D721Med (cell line): Measurements from ENCODE around the gene PEX19.

Experiments
- DNase-seq: peaks from one replicate; pipeline ENCODE4 v3.0.0; 2011; ENCODE audit warnings: low spot score; ENCODE audit not compliant: insufficient read length
- FAIRE-seq: peaks from 2 replicates; lab custom pipeline; 2011; peaks lifted over from hg19 to GRCh38; lab: Jason Lieb, UNC
- TF ChIP-seq, protein P1 (sequence below): IDR thresholded peaks from 2 replicates; pipeline ENCODE4 v1.5.1; 2012; ENCODE audit warnings: mild to moderate bottlenecking, control low read depth; ENCODE audit not compliant: insufficient read depth; ENCODE audit errors: missing control alignments

Gene PEX19, protein sequence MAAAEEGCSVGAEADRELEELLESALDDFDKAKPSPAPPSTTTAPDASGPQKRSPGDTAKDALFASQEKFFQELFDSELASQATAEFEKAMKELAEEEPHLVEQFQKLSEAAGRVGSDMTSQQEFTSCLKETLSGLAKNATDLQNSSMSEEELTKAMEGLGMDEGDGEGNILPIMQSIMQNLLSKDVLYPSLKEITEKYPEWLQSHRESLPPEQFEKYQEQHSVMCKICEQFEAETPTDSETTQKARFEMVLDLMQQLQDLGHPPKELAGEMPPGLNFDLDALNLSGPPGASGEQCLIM

DNA sequence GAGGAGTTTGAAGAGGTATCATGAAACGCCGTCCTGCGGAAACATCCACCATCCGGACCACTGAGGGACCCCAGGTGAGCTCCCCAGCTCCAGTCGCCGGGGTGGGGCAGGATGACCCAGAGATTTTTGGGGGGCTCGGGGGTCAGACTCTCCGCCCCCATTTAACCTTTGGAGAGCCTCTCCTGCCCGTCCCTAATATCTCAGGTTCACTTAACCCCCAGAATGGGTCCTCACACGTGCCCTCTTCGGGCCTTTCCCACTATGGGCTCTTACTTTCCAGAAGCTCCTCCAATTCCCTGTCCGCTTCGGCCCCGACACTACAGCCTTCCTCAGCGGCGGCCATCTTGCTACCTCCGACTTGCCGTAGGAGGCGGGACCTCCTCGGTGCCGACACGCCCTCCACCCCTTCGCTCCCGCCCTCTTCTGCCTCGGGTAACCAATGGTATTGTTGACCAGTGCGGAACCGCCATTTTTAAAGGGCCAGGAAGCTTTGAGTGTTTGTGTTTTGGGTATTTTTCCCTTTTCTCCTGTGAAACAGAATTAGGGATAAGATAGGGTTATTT, at the start of gene PEX19:
Gene PEX19, minus strand, starts transcription at position 352 of the 563 bp plus-strand sequence. Its CDS starts 9 bp downstream, at position 343.
- TF ChIP-seq, protein P1, sequence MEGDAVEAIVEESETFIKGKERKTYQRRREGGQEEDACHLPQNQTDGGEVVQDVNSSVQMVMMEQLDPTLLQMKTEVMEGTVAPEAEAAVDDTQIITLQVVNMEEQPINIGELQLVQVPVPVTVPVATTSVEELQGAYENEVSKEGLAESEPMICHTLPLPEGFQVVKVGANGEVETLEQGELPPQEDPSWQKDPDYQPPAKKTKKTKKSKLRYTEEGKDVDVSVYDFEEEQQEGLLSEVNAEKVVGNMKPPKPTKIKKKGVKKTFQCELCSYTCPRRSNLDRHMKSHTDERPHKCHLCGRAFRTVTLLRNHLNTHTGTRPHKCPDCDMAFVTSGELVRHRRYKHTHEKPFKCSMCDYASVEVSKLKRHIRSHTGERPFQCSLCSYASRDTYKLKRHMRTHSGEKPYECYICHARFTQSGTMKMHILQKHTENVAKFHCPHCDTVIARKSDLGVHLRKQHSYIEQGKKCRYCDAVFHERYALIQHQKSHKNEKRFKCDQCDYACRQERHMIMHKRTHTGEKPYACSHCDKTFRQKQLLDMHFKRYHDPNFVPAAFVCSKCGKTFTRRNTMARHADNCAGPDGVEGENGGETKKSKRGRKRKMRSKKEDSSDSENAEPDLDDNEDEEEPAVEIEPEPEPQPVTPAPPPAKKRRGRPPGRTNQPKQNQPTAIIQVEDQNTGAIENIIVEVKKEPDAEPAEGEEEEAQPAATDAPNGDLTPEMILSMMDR, result no peak
- FAIRE-seq (no peak), DNase-seq (peak; percentile 99)

DNA sequence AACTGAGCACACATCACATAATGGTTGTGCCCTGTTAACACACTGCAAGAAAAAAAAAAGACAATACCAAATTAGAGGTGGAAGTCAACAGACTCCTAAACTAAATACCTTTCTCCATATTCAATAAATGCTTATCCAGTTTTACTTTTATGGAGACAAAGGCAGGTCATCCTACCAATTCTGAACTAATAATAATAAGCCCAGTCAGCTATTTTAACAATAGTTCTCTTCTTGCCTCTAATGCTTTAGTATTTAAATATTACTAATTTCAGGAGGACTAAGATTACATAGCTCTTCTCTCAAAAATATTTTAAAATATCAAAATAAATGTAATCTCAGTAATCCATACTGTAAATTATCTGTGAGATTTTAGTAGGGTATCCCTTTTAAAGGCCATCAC, 47.6 kb upstream of the PEX19 start:
- FAIRE-seq (no peak), DNase-seq (no peak)
- TF ChIP-seq, protein P1, result no peak

DNA sequence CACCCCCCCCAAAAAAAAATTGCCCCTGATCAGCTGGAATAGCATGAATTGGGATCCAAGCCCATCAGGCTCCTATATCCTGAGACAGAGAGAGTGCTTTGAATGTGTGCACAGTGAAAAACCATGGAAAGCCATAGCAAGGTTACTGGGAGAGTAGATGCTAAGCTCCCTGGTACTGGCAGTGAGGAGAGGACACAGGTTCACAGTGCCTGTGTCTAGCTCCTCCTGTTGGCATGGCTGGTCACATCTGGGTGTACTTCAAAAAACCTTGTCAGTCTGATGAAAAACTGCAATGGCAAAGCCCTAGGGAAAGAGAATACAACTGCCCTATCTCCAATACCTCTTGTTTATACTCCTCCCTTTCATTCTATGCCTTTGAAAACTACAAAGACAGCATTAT, 45.2 kb upstream of the PEX19 start:
- no peak for DNase-seq

DNA sequence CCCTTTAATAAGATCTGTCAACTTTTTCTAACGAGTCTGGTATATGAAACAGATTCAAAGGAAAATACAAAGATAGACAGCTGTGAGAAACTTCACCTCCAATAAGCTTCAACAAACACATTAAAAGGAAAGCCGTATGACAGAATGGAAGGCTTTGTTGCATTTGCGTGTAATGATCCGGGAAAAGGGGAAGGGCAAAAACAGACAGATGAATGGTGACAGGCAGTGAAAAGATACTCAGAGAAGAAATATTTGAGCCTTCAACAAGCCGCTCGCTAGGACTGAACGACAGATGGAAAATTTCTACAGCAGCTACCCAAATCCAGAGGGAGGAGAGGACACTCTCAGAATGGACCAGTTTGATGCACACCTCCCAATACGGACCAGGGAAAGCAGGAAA, 43.3 kb upstream of the PEX19 start:
- no peak for DNase-seq
- TF ChIP-seq, protein P1, result no peak
- no peak for FAIRE-seq

More for the DNA sequence above, 45.2 kb upstream of the PEX19 start:
- TF ChIP-seq, protein P1, result no peak
- no peak for FAIRE-seq

DNA sequence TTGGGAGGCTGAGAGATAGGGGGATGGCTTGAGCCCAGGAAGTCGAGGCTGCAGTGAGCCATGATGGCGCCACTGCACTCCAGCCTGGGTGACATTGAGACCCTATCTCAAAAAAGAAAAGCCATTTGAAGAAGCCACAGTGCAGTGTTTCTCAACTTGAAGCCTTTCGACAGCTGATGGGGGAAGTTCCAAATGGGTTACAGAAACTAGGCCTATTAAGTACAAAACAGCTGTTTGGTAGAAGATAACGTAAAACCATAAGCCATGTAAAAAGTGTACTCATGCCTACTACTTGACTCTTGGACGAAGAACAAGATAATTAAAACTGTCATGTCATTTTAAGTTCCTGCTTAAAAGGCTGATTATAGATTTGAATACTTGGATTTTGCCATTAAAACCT, 41.5 kb upstream of the PEX19 start:
- TF ChIP-seq, protein P1, result no peak
- no peak for FAIRE-seq
- no peak for DNase-seq

DNA sequence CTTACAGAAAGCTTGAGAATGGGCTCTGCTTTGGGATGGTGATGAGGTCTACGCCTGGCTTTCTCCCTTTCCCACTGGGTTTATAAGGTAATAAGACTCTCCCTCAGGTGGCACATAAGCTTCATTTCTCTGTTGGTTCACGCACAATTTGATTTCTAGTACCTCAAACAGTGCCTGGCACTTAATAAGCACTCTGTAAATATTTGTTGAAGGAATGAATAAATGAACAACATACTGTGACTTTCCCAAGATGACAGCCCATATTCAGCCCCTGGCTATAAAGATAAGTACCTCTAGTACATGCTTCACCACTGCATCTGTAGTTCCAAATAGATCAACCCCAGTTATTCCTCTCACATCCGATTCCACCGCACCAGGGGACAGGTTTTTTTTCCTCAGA, 40.3 kb upstream of the PEX19 start:
- no peak for FAIRE-seq
- TF ChIP-seq, protein P1, result no peak
- DNase-seq, result no peak

DNA sequence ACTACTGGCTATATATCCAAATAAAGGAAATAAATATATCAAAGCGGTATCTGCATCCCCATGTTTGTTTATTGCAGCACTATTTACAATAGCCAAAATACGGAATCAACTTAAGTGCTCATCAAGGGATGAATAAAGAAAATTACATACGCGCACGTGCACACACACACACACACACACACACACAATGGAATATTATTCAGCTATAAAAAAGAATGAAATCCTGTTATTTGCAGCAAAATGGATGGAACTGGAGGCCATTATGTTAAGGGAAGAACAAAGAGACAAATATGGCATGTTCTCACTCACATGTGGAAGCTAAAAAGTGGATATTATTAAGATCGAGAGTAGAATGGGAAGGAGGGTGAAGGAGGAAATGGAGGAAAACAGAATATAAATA, 37.9 kb upstream of the PEX19 start:
- no peak for DNase-seq
- TF ChIP-seq, protein P1, result no peak
- FAIRE-seq, result no peak
